GM18519 (cell line): ENCODE measurements around the gene ZFP3.
"Not testable (repeated sequence)": the region's sequence is repeated elsewhere in the genome, so short reads cannot be mapped to it uniquely, and the experiment has no call there.

Experiments used
- ATAC-seq: cut with Tn5 transposase; IDR thresholded peaks from one replicate; pipeline ENCODE4 v1.9.1; 2021; ENCODE audit warnings: mild to moderate bottlenecking, moderate library complexity; ENCODE audit not compliant: unreplicated experiment, low FRiP score

The ZFP3 gene

DNA sequence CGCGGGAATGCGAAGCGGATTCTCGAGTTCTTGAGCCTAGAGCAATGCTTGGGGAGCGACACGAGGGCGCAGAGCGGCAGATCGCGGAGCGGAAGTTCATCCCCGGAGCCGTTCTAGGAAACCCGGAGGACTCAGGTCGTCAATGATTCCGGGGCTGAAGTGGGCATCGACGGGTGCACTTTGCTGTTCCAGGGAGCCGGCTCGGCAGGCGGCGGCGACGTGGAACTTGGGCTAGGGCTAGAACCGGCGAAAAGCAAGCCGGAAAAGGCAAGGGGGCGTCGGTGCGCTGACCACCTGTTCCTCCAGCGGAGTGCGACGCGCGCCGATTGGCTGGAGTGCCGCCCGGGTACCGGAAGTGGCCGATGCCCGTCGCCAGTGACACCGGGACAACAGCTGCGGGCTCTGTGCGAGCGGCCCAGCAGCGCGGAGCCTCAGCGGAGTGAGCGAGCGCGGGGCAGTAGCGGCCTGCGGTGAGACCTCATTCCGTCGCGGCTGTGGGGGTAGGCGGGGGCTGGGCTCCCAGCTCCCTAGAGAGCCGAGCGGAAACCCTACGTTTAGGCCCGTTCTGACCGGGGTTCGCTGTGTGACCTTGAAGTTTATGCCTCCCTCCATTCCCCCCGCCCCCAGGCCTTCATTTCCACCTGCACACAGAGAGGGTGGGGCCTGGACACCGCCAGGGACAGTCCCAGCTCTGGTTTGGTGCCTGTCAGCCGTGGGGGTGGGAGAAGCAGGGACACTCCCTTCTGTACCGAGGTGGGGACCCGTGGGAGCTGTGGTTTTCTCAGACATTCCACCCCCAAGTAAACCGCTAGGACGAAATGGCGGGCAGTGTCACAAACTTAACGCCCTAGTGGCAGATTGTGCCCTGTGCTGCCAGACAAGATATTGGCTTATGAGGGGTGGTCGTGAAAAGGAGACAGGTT is at the start of gene ZFP3:
ZFP3 (plus strand) TSS at position 362 of the 923 bp plus-strand sequence. CDS start 13,038 bp downstream, outside the sequence.
- ATAC-seq: no peak

DNA sequence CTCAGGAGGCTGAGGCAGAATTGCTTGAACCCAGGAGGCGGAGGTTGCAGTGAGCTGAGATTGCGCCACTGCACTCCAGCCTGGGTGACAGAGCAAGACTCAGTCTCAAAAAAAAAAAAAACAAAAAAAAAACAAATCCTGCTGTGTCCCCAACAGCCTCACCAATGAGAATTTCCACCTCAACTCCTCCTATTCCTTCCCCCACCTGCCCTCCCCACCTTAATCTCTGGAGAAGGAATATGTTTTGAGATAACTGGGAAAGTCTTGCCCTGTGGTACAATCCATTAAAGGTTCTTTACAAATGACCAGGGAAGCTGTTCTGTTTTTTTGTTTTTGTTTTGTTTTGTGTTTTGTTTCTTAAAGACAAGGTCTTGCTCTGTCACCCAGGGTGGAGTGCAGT is 48.1 kb upstream of the ZFP3 start:
- not testable (repeated sequence) for ATAC-seq

DNA sequence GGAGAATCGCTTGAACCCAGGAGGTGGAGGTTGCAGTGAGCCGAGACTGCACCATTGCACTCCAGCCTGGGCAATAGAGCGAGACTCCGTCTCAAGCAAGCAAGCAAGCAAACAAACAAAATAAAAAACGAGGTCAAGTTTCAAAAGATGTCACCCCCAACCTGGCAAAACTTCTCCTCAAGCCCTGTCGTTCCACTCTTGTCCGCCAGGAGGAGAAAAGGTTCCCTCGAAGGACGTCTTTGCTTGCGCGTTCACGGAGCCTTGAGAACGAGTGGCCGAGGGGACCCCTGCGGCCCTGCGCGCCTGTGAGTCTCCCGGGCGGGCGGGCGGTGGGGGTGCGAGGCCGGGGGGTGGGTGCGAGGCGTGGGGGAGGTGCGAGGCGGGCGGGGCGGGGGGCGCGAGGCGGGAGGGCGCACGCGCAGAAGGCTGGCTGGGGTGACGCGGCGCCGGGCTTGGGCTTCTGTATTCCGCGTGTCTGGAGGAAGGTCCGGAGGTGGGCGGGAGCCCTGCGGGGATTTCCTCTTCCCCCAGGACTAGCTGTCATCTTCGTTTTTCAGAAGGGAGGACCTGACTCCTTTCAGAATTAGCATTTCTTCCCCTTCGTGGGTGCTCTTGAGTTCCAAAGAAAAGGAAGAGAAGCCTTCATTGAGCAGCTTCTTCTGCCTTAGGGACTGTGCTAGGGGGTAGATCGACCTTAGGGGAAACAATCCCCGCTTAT is 46.7 kb upstream of the ZFP3 start:
- ATAC-seq: no peak

DNA sequence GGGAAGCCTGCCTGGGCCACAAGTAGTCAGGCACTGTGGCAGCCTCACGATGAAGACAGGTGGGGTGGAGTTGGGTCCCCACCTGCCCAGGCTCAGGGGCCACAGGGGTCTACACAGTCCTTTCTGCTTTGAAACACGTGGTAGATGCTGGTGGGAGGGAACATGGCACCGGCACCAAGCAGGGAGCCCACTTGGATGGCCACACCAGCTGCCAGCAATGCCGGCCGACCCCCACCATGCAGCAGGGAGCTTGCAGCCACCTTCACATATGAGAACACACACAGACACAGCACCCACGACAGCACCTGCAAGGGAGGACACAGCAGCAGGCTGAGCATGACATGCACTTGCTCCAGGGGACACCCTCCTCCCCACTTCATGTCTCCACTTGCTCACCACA is 45.4 kb upstream of the ZFP3 start:
- no peak for ATAC-seq

DNA sequence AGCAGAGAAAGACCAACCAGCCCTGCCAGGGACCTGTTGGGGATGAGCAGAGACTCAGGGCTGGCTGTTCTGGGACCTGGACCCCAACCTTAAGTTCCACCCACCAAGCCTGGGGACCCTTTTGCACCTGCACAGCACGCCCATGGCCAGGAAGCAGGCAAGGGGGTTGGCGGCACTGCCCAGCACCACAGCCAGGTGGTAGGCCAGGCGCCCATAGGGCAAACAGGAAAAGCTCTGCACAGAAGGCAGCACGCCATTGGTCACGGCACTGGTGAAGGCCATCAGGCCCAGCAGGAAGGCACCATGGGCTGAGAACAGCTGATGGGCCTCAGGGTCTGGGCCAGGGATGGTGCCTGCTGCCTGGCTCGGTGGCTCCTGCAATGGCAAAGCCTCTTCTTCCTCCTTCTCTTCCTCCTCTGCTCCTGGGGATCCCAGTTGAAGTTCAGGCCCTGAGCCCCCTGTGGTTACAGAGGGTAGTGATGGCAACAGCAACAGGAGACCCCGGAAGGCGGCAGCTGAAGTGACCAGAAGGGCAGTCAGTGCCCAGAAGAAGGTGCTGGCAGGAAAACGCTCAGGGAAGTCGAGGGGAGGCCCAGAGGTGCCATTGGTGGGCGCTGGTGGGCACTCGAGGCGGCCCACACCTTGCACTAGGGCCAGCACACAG is 44.8 kb upstream of the ZFP3 start:
- ATAC-seq: no peak

DNA sequence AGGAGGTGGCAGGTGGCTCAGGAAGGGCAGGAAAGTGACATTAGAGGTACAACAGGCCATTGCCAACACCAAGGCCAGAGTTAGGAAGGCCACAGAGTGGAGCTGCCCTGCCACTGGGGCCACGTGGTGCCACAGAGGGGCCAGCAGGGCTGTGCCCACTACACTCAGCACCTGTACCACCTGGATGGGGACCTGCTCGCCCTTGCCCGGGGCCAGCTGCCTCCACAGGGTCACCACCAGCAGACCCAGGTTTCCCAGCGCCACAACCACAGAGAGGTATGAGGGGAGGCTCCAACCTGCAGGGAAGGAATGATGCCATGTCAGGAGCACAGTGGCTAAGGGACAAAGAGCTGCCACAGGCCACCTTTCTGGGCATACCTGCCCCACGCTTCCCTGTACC is 44.2 kb upstream of the ZFP3 start:
- no peak for ATAC-seq

DNA sequence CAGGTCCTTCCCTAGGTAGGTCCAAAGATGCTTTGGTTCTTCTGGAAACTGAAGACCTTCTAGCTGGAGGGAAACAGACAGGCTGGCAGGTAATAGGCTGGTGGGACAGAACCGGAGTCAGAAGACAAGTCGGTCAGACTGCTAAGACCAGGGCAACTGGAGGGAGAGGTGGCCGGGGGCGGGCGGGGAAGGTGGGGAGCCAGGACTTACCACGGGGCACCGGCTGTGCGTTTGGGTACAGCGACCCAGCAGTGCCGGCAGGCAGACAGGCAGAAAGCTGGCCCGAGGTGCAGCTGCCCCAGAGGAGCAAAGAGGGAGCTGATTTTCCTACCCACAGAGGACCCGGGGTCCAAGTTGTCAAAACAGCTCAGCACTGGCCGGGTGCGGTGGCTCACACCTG is 43.6 kb upstream of the ZFP3 start:
- no peak for ATAC-seq

DNA sequence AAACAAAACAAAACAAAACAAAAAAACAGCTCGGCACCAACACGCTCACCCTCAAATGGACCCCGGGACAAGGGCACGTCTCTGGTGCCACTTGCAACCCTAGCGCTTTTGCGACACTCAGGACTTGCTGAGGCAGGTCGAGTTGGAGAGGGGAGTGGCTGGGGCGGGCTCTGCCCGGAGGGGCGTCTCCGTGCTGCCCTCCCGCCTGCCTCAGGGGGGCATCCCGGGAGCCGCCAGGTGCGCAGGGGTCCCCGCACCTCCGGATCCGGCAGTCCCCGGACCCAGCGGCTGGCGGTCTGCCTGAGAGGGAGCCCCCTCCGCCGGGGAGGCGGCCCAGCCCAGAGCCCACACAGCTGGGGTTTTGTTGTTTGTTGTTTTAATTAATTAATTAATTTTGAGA is 43.0 kb upstream of the ZFP3 start, which contains the start of gene SLC52A1:
SLC52A1 (minus strand) TSS at position 112 of the 400 bp plus-strand sequence. CDS start 820 bp downstream, outside the sequence.
- no peak for ATAC-seq

DNA sequence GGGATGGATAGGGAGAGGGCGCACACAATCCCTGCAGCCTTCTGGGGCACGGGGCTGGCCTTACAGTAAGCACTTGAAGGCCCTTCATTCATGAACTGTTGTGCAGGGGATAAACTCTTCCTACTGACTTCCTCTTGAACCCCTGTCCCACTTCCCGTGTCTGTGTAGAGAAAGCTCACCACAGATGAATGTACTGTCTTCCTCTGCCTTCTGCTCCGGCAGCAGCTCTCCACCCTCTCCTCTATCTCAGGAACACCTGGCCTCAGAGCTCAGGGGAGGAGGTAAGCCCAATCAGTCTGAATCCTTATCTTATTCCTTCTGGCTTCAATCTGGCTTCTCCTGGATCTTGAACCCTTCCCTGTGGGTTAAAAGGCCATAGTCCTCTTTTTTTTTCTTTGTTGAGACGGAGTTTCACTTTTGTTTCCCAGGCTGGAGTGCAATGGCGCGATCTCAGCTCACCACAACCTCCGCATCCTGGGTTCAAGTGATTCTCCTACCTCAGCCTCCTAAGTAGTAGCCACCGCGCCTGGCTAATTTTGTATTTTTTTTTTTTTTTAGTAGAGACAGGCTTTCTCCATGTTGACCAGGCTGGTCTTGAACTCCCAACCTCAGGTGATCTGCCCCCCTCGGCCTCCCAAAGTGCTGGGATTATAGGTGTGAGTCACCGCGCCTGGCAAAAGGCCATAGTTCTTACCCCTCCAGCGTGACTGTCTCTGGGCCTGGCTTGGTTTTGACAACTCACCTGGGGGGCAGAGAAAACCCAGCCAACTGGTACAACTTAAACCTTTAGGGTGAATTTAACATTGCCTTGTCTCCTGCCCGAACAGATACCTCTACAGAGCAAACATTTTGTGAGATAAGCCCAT is 35.9 kb upstream of the ZFP3 start:
- no peak for ATAC-seq

DNA sequence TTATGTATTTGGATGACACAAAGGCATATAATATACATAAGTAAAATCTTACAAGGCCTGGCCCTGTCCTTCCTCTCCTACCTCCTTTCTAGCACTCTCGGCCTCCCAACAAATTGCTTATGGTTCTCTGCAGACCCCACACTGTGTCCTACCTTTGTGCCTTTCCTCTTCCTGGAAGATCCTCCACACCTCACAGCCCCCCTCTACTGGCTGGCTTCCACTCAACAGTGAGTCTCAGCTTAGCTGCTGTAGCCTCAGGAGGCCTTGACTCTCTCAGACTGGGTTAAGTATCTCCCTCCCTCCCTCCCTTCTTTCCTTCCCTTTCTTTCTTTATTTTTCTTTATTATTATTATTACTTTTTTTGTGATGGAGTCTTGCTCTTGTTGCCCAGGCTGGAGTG is 34.7 kb upstream of the ZFP3 start:
- ATAC-seq: no peak

DNA sequence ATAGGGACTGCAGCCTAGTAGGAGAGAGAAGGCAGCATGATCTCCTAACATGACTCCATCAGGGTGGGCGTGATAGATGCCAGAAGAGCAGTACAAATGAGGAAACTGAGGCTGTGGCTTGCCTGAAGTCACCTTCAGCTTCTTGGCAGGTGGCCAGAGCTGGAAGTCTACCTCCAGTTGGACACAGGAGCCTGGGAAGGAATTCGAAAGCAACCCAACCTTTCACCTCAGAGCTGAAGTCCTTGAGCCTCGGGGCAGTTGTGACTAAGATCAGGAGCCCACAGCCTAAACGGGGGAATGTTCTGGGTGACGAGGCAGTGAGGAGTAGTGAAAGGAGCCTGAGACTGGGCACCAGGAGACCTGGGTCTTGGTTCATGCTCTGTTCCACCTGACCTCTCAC is 33.6 kb upstream of the ZFP3 start:
- no peak for ATAC-seq

DNA sequence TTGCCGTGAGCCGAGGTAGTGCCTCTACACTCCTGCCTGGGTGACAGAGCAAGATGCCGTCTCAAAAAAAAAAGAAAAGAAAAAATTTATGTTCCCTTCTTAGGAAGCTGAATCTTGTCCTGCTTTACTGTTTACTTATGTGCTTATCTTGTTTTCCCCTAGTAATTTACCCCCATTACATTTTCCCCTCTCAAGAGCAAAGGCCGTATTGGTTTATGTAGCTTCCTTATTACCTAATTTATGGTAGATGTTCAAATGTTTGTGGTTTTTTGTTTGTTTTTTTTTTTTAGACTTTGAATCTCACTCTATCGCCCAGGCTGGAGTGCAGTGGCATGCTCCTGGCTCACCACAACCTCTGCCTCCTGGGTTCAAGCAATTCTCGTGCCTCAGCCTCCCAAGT is 32.8 kb upstream of the ZFP3 start:
- ATAC-seq: no peak

DNA sequence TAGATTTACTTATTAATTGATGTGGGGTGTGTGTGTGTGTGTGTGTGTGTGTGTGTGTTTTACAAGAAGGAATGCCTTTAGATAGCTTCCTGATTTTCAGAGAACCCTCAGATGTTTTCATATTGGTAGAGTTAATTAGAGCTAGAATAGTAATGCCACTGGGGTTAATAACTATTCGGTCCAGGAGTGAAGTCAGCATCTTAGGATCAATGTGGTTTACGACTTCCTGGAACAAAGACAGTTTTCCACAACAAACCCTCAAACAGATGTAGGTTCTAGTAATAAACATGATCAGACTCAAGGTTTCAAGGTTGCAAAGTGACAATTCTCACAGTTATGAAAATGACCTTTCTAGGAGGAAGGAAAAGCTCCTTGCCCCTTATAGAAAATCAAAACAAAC is 30.8 kb upstream of the ZFP3 start:
- no peak for ATAC-seq

DNA sequence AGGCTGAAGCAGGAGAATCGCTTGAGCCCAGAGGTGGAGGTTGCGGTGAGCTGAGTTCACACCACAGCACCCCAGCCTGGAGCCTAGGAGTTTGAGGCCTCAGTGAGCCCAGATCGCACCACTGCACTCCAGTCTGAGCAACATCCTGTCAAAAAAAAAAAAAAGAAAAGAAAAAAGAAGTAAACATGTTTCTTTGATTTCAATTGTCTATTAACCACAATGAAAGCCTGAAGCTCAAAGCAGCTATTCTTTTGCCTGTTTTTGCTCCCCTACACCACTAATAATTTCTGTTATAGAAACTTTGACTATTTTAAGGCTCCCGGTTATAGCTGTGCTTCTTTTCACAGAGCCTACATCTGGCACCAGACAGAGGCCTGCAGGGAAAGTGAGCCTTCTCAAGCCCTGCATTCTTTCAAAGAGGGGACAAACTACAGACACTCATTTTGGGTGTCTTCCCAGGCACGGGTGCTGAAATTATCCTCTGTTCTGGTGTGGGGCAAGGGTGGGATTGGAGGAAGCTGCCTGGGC is 28.9 kb upstream of the ZFP3 start:
- no peak for ATAC-seq

DNA sequence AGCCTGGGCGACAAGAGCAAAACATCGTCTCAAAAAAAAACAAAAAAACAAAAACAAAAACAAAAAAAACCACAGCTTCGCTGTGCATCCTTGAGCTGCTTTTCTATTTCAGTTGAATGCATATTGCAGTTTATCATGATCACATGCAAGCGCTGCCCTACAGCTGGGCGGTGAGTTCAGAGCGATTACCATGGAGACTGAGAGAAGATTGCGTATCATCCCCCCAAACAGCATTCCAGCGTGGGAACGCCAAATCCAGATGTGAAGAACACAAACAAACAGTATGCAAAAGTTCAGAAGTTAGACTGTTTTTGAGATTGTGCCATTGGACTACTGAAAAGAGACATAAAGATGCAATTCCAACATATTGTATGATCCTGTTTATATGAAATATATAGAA is 28.0 kb upstream of the ZFP3 start:
- no peak for ATAC-seq

DNA sequence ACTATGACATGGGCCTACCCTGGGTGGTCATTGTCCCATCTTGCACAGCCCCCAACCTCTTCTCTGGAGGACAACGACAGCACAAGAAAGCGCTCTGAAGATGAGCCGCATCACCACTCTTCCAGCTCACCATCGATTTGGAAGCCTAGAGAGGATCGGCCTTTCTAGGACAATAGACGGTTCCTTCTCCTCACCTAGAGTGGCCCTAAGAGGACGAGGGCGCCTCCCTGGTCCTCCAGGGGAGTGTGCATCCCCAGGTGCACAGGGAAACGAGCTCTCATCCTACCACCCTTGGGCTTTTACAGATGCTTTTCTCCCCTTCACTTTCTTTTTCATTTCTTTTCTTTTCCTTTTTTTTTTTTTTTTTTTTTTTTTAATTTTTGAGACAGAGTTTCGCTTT is 22.7 kb upstream of the ZFP3 start:
- no peak for ATAC-seq

DNA sequence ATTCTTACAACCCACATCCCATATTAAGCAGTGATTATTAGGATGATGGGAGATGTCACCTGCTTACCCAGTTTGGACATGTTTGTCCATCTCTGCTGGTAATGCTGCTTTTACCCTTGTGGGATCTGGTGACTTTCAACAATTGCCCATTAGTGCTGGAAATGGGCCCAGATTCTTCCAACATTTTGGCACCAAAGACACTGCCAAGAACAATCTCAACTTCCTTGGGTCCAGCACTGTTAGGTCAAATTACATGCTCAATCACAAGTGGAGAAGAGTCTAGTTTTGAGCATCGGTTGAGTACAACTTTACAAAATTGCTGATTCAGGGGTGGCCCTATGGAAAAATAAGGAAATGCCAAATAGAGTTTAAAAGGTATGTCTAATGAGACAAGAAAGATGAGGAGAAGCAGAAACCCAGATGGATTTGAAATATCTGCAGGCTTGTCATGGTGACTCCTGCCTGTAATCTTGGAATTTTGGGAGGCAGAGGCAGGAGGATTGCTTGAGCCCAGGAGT is 13.0 kb upstream of the ZFP3 start:
- ATAC-seq: no peak

DNA sequence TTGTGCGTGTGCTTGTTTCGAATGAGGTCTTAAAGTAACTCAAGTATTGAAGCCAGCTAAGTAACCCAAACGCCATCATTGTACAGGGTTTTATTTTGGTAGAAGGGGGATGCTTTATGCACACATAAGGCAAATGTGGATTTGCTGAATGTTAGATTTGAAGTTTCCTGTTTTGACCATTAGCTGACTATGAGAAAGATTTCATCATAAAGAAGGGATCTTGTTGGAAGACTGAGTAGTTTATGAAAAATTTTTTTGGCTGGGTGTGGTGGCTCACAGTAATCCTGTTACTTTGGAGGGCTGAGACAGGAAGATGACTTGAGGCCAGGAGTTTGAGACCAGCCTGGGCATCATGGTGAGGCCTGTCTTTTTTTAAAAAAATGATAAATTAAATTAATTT is 10.0 kb upstream of the ZFP3 start:
- ATAC-seq: no peak

DNA sequence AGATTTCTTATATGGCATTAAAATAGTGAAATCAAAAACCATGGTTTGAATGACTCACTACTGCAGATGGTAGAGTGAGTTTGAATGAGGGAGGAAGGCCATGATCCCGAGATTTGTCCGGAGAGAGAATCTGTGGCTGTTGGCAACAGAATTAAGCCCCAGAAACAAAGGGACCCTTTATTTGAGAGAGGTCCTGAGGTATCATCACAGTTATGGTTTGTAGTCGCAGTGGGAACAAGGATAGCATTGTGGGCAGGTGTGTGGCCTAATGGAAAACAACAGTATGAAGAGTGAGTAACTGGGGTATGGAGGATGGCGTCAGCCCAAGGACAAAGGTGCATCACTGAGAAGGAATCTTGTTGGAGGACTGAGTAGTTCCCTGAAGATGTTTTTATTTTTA is 8.5 kb upstream of the ZFP3 start:
- ATAC-seq: no peak

DNA sequence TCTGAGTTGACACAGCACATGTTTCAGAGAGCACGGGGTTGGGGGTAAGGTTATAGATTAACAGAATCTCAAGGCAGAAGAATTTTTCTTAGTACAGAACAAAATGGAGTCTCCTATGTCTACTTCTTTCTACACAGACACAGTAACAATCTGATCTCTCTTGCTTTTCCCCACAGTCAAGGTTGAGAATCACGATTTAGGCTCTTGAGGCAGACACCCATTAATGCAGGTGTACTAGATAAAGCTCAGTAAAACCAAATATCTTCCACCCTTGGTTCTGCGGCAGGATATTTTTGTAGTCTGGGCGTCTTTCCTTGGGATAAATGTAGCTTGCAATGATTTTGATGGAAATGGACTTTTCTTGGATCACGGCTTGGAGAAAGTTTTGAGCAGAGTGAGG is 2.8 kb upstream of the ZFP3 start:
- not testable (repeated sequence) for ATAC-seq
